ENCODE data around the gene MBTPS2.

Gene MBTPS2

GRCh38 chrX:21934414-21934813, 95.0 kb downstream of the MBTPS2 start:
- Histone ChIP-seq H3K27ac (no peak overlapping the region), H3K36me3 (no peaks in the 10 kb centered on the region), H3K9me3 (no peaks in the 10 kb centered on the region), H3K27me3 (no peaks in the 10 kb centered on the region), H3K4me3 (no peak overlapping the region), H3K4me1 (peaks cover 0 to 12% (median 0%) of the 10 kb centered on the region in 4 donors)
- no peak for DNase-seq
- TF ChIP-seq CTCF (IDR thresholded peaks at IDR 0.05), result no peak
- intact Hi-C loops (cut with DNase I; ENCODE audit: low total_unique reads), result no loop called here
